ENCODE results near the gene CDKAL1. TPM values are rescaled to one million over a fixed set of nuclear protein-coding genes. Genes with fewer than 3 reads are reported as not detected.

The CDKAL1 gene
- total and polyA plus RNA-seq, 2 of the 8 experiments (the other 6 are each of a cell fraction or from before 2014, with no cell fraction given), result 8.4 to 24.6 TPM

DNA sequence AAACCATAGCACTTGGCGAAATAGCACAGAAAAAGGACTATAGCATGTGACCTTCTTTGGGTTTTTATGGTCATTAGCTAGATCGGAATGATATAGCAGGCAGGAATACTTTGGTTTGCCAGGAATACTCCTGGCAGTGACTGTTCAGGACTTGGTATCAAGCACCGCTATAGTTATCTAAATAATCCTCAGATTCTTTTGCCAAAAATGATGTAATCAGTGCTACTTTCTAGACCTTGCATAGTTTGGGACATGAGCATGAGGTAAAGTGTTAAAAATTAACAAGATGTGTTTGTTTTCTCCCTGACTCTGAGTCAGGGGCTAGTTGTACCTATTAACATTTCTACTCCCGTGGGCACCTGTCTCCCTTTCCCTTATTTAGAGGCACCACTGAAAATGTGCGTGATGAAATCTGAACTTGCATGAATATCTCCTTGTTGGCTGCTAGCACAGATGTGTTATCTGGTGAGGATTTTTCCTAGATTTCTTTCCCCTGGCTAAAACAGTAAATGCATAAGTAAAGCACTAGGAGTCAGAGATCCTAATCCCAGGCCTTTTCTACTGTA lies 511.0 kb downstream of the CDKAL1 start:
- Histone ChIP-seq H3K79me2 (ENCODE audit: control insufficient read depth in 1 of 2, insufficient read depth in 2 of 2, low read length in 2 of 2) (no peaks in the 10 kb centered on the region), H4K20me1 (replicated peaks in 1 of 2; ENCODE audit: control insufficient read depth in 1 of 2, insufficient read depth in 2 of 2, low read length in 2 of 2) (no peaks in the 10 kb centered on the region), H3K14ac (ENCODE audit: insufficient read length) (no peak overlapping the region), H4K5ac (ENCODE audit: insufficient read length, low read depth, low read length) (no peak overlapping the region), H2BK20ac (ENCODE audit: low read length) (no peak overlapping the region), H3K27me3 (replicated peaks in 1 of 4; ENCODE audit: control insufficient read depth in 3 of 4, extremely low read depth in 1 of 4, insufficient read depth in 3 of 4, low read length in 3 of 4) (no peaks in the 10 kb centered on the region), H3K18ac (ENCODE audit: extremely low read depth, low read length) (no peak overlapping the region), H2BK15ac (ENCODE audit: low read length) (no peak overlapping the region), H3K27ac (ENCODE audit: low read depth, low read length) (no peak overlapping the region), H3K4me2 (ENCODE audit: insufficient read depth in 1 of 2, low read depth in 2 of 2, low read length in 2 of 2) (no peak overlapping the region), H3K4ac (replicated peaks; ENCODE audit: insufficient read length, low read depth, low read length) (no peak overlapping the region), H2AFZ (ENCODE audit: low read length) (no peak overlapping the region), H4K8ac (ENCODE audit: extremely low read depth, insufficient read depth, low read length) (no peak overlapping the region), H3K56ac (replicated peaks; ENCODE audit: insufficient read length, low read depth, low read length) (no peak overlapping the region), H3K36me3 (ENCODE audit: control insufficient read depth in 2 of 4, insufficient read depth in 4 of 4, low read length in 3 of 4) (no peaks in the 10 kb centered on the region), H3K4me1 (replicated peaks in 1 of 4; ENCODE audit: control insufficient read depth in 3 of 4, insufficient read depth in 4 of 4, low read length in 3 of 4) (no peaks in the 10 kb centered on the region), H2BK12ac (ENCODE audit: low read depth, low read length) (no peak overlapping the region), H3K4me3 (ENCODE audit: extremely low read depth in 1 of 4, insufficient read depth in 2 of 4, low read depth in 3 of 4, low read length in 4 of 4) (no peak overlapping the region), H2AK5ac (ENCODE audit: low read depth, low read length) (no peak overlapping the region), H2BK120ac (replicated peaks; ENCODE audit: low read depth, low read length) (no peak overlapping the region), H3K9me3 (ENCODE audit: insufficient read depth in 2 of 2, low read depth in 1 of 2, low read length in 1 of 2) (no peaks in the 10 kb centered on the region), H4K91ac (replicated peaks; ENCODE audit: insufficient read length, low read length) (no peak overlapping the region), H3K79me1 (ENCODE audit: low read depth, low read length) (no peaks in the 10 kb centered on the region), H3K23ac (ENCODE audit: insufficient read length) (no peak overlapping the region), H2BK5ac (ENCODE audit: low read depth, low read length) (no peak overlapping the region), H3K23me2 (ENCODE audit: low read depth, low read length) (no peaks in the 10 kb centered on the region; the same call in 1 of the 2 replicates), H3K9ac (replicated peaks in 1 of 4; ENCODE audit: extremely low read depth in 1 of 4, low read depth in 3 of 4, low read length in 3 of 4) (no peak overlapping the region)
- WGBS, 2 experiments (ENCODE audit: extremely low coverage in 1 of 2, insufficient coverage in 1 of 2, insufficient read length in 1 of 2, insufficient replicate concordance in 2 of 2, low coverage in 1 of 2, low lambda C conversion rate in 2 of 2, missing lambda C conversion rate in 1 of 2), result 83% methylated on average over 5 of the region's 5 CpGs; no CpG with 5 or more reads in 1 of the 2 experiments
- ChIA-PET POLR2A (ENCODE audit: partially characterized antibody) (interaction anchor here (1.6 kb wide), 1 partner anchor 8 kb away, joined by 6 read pairs; no protein-coding TSS in a partner anchor), CTCF (ENCODE audit: partially characterized antibody) (no interaction called here)
- DNase-seq (ENCODE audit: low read depth in 1 of 2, low spot score in 2 of 2) (no peak), FAIRE-seq (no peak)
- TF ChIP-seq, protein P1, sequence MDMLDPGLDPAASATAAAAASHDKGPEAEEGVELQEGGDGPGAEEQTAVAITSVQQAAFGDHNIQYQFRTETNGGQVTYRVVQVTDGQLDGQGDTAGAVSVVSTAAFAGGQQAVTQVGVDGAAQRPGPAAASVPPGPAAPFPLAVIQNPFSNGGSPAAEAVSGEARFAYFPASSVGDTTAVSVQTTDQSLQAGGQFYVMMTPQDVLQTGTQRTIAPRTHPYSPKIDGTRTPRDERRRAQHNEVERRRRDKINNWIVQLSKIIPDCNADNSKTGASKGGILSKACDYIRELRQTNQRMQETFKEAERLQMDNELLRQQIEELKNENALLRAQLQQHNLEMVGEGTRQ (IDR thresholded peaks at IDR 0.05; ENCODE audit: low read length), result no peak
- TF ChIP-seq CHD2 (IDR thresholded peaks at IDR 0.05; ENCODE audit: low read length) (no peak), EP300 (IDR thresholded peaks at IDR 0.05; ENCODE audit: borderline replicate concordance in 1 of 2, low read depth in 2 of 2, low read length in 2 of 2) (no peak), SP4 (IDR thresholded peaks at IDR 0.05; ENCODE audit: low read length) (no peak), SRF (IDR thresholded peaks at IDR 0.05; ENCODE audit: low read depth, low read length) (no peak), TAF1 (IDR thresholded peaks at IDR 0.05; ENCODE audit: low read depth, low read length) (no peak), JUND (IDR thresholded peaks at IDR 0.05; ENCODE audit: low read length) (no peak), FOSL1 (IDR thresholded peaks at IDR 0.05; ENCODE audit: insufficient read depth, low read depth, low read length) (no peak), SIX5 (IDR thresholded peaks at IDR 0.05; ENCODE audit: low read depth, low read length) (no peak)
- TF ChIP-seq, protein P2, sequence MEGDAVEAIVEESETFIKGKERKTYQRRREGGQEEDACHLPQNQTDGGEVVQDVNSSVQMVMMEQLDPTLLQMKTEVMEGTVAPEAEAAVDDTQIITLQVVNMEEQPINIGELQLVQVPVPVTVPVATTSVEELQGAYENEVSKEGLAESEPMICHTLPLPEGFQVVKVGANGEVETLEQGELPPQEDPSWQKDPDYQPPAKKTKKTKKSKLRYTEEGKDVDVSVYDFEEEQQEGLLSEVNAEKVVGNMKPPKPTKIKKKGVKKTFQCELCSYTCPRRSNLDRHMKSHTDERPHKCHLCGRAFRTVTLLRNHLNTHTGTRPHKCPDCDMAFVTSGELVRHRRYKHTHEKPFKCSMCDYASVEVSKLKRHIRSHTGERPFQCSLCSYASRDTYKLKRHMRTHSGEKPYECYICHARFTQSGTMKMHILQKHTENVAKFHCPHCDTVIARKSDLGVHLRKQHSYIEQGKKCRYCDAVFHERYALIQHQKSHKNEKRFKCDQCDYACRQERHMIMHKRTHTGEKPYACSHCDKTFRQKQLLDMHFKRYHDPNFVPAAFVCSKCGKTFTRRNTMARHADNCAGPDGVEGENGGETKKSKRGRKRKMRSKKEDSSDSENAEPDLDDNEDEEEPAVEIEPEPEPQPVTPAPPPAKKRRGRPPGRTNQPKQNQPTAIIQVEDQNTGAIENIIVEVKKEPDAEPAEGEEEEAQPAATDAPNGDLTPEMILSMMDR (IDR thresholded peaks at IDR 0.05; ENCODE audit: control extremely low read depth in 1 of 3, insufficient read depth in 1 of 3, low read depth in 1 of 3, low read length in 3 of 3), result no peak

Data from H1 (cell line).